ENCODE results near the gene OSBPL8.

GRCh38 chr12:76432733-76433132, 126.8 kb downstream of the OSBPL8 start:
- TF ChIP-seq, protein P1, sequence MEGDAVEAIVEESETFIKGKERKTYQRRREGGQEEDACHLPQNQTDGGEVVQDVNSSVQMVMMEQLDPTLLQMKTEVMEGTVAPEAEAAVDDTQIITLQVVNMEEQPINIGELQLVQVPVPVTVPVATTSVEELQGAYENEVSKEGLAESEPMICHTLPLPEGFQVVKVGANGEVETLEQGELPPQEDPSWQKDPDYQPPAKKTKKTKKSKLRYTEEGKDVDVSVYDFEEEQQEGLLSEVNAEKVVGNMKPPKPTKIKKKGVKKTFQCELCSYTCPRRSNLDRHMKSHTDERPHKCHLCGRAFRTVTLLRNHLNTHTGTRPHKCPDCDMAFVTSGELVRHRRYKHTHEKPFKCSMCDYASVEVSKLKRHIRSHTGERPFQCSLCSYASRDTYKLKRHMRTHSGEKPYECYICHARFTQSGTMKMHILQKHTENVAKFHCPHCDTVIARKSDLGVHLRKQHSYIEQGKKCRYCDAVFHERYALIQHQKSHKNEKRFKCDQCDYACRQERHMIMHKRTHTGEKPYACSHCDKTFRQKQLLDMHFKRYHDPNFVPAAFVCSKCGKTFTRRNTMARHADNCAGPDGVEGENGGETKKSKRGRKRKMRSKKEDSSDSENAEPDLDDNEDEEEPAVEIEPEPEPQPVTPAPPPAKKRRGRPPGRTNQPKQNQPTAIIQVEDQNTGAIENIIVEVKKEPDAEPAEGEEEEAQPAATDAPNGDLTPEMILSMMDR (IDR thresholded peaks at IDR 0.05; ENCODE audit: poor library complexity), result no peak
- TF ChIP-seq EZH2 (IDR thresholded peaks at IDR 0.05; ENCODE audit: borderline replicate concordance), result no peak
